Trophoblast cell (in vitro differentiated cells and primary cell): ENCODE results near the gene RAB35.

Experiments used
- DNase-seq, 2 donors: peaks; one replicate each; pipeline ENCODE4 v3.0.0-alpha.2; 2016
- H2AFZ ChIP-seq: 2 replicates; pipeline ENCODE4 v1.6.1; 2013; ENCODE audit warnings: low read length, moderate library complexity, mild to moderate bottlenecking; ENCODE audit not compliant: insufficient read depth, poor library complexity
- H2AK5ac ChIP-seq: 2 replicates; pipeline ENCODE4 v1.6.1; 2013; ENCODE audit warnings: mild to moderate bottlenecking, low read length
- H2BK120ac ChIP-seq: 2 replicates; pipeline ENCODE4 v1.6.1; 2013; ENCODE audit warnings: low read length, mild to moderate bottlenecking, moderate library complexity; ENCODE audit not compliant: insufficient read depth, poor library complexity
- H2BK12ac ChIP-seq: 2 replicates; pipeline ENCODE4 v1.6.1; 2013; ENCODE audit warnings: mild to moderate bottlenecking, low read length, moderate library complexity
- H2BK5ac ChIP-seq: 2 replicates; pipeline ENCODE4 v1.6.1; 2013; ENCODE audit warnings: low read length, low read depth, moderate library complexity, mild to moderate bottlenecking; ENCODE audit not compliant: poor library complexity
- H3K14ac ChIP-seq: 2 replicates; pipeline ENCODE4 v1.6.1; 2013; ENCODE audit warnings: mild to moderate bottlenecking, low read length
- H3K18ac ChIP-seq: 2 replicates; pipeline ENCODE4 v1.6.1; 2013; ENCODE audit warnings: mild to moderate bottlenecking, low read length
- H3K23ac ChIP-seq: 2 replicates; pipeline ENCODE4 v1.6.1; 2013; ENCODE audit warnings: low read length
- H3K27ac ChIP-seq: 2 replicates; pipeline ENCODE4 v1.5.1; 2013; ENCODE audit warnings: low read depth, mild to moderate bottlenecking, inconsistent platforms, low read length, moderate library complexity
- H3K27me3 ChIP-seq: 2 replicates; pipeline ENCODE4 v1.6.1; 2013; ENCODE audit warnings: inconsistent platforms, mild to moderate bottlenecking, low read length, moderate library complexity; ENCODE audit not compliant: insufficient read depth
- H3K36me3 ChIP-seq, 2 experiments: 1 replicate in 1 of 2; 2 replicates in 1 of 2; pipeline ENCODE4 v1.6.1; 2013; ENCODE audit warnings: low read length in 2 of 2, mild to moderate bottlenecking in 2 of 2, moderate library complexity in 1 of 2; ENCODE audit not compliant: insufficient read depth in 2 of 2, control insufficient read depth in 1 of 2
- H3K4ac ChIP-seq: 2 replicates; pipeline ENCODE4 v1.6.1; 2013; ENCODE audit warnings: low read depth, mild to moderate bottlenecking, low read length, moderate library complexity
- H3K4me1 ChIP-seq, 2 experiments: 1 replicate in 1 of 2; 2 replicates in 1 of 2; pipeline ENCODE4 v1.6.1; 2013; ENCODE audit warnings: low read length in 2 of 2, mild to moderate bottlenecking in 2 of 2, moderate library complexity in 1 of 2; ENCODE audit not compliant: insufficient read depth in 2 of 2, control insufficient read depth in 1 of 2
- H3K4me2 ChIP-seq: 2 replicates; pipeline ENCODE4 v1.6.1; 2013; ENCODE audit warnings: inconsistent platforms, mild to moderate bottlenecking, low read length, moderate library complexity
- H3K4me3 ChIP-seq: 2 replicates; pipeline ENCODE4 v1.5.1; 2013; ENCODE audit warnings: mild to moderate bottlenecking, low read depth, low read length, inconsistent platforms
- H3K79me1 ChIP-seq: one replicate; pipeline ENCODE4 v1.6.1; 2013; ENCODE audit warnings: low read length
- H3K79me2 ChIP-seq: 2 replicates; pipeline ENCODE4 v1.6.1; 2013; ENCODE audit warnings: low read length, mild to moderate bottlenecking; ENCODE audit not compliant: control insufficient read depth, insufficient read depth, poor library complexity
- H3K9ac ChIP-seq: 2 replicates; pipeline ENCODE4 v1.6.1; 2013; ENCODE audit warnings: mild to moderate bottlenecking, low read length
- H3K9me3 ChIP-seq: 2 replicates; pipeline ENCODE4 v1.6.1; 2013; ENCODE audit warnings: low read depth, mild to moderate bottlenecking, control low read depth, inconsistent platforms, low read length; ENCODE audit not compliant: insufficient read depth
- H4K12ac ChIP-seq: 2 replicates; pipeline ENCODE4 v1.6.1; 2013; ENCODE audit warnings: low read depth, mild to moderate bottlenecking, low read length, moderate library complexity
- H4K8ac ChIP-seq: 2 replicates; pipeline ENCODE4 v1.6.1; 2013; ENCODE audit warnings: low read depth, mild to moderate bottlenecking, low read length, moderate library complexity
- H4K91ac ChIP-seq: one replicate; pipeline ENCODE4 v1.6.1; 2013; ENCODE audit warnings: low read depth, mild to moderate bottlenecking, low read length, moderate library complexity
- WGBS: extraction: QIAGEN DNeasy Blood & Tissue Kit; methylation state at CpG from one replicate; pipeline ENCODE4 v1.1.7; 2013; ENCODE audit warnings: missing lambda C conversion rate; ENCODE audit not compliant: insufficient read length, insufficient coverage; ENCODE audit errors: extremely low coverage; 5-methylcytosine and 5-hydroxymethylcytosine counted together

RAB35 gene

GRCh38 chr12:120055231-120056000 is 61.1 kb downstream of the RAB35 start:
- Histone ChIP-seq H3K27me3 (no peaks in the 10 kb centered on the region), H2BK120ac (no peak overlapping the region), H3K9ac (no peak overlapping the region), H3K18ac (no peak overlapping the region), H3K4me3 (no peak overlapping the region), H3K4ac (no peak overlapping the region), H4K8ac (no peak overlapping the region), H3K27ac (no peak overlapping the region), H2AFZ (no peak overlapping the region), H3K14ac (no peak overlapping the region), H3K79me1 (no peaks in the 10 kb centered on the region), H3K4me2 (no peak overlapping the region), H3K9me3 (no peaks in the 10 kb centered on the region), H4K12ac (no peak overlapping the region), H2BK12ac (no peak overlapping the region), H3K4me1 (no peaks in the 10 kb centered on the region), H3K36me3 (no peaks in the 10 kb centered on the region), H3K23ac (no peak overlapping the region), H2AK5ac (no peak overlapping the region), H4K91ac (no peak overlapping the region), H2BK5ac (no peak overlapping the region), H3K79me2 (no peaks in the 10 kb centered on the region)
- no peak for DNase-seq
- no CpG with 5 or more reads among the region's 2 CpGs for WGBS

- H3K9ac ChIP-seq, result no peak overlapping the region
- H3K4ac ChIP-seq, result no peak overlapping the region
- no peak overlapping the region for H3K4me2 ChIP-seq
- no peaks in the 10 kb centered on the region for H3K27me3 ChIP-seq
- no peak overlapping the region for H3K4me3 ChIP-seq
- whole genome bisulfite sequencing, result no CpG with 5 or more reads among the region's 4 CpGs
- no peak for DNase-seq
- H3K14ac ChIP-seq, result no peak overlapping the region
- H2BK12ac ChIP-seq, result no peak overlapping the region
- no peaks in the 10 kb centered on the region for H3K4me1 ChIP-seq
- no peak overlapping the region for H3K27ac ChIP-seq
- H2BK120ac ChIP-seq, result no peak overlapping the region
- H4K8ac ChIP-seq, result no peak overlapping the region
- H2AFZ ChIP-seq, result no peak overlapping the region
- H3K36me3 ChIP-seq, result no peaks in the 10 kb centered on the region
- no peaks in the 10 kb centered on the region for H3K9me3 ChIP-seq
- H2AK5ac ChIP-seq, result no peak overlapping the region
- H3K79me1 ChIP-seq, result no peaks in the 10 kb centered on the region
- H3K79me2 ChIP-seq, result no peaks in the 10 kb centered on the region
- H4K91ac ChIP-seq, result no peak overlapping the region
- H3K18ac ChIP-seq, result no peak overlapping the region
- H2BK5ac ChIP-seq, result no peak overlapping the region
- H4K12ac ChIP-seq, result no peak overlapping the region
- no peak overlapping the region for H3K23ac ChIP-seq
Measured at GRCh38 chr12:120054293-120054692, 62.3 kb downstream of the RAB35 start.

- H3K18ac ChIP-seq, result no peak overlapping the region
- no peaks in the 10 kb centered on the region for H3K79me1 ChIP-seq
- H3K4me1 ChIP-seq, result no peaks in the 10 kb centered on the region
- no peak overlapping the region for H2BK120ac ChIP-seq
- H4K91ac ChIP-seq, result no peak overlapping the region
- H3K4ac ChIP-seq, result no peak overlapping the region
- no peaks in the 10 kb centered on the region for H3K27me3 ChIP-seq
- no peaks in the 10 kb centered on the region for H3K9me3 ChIP-seq
- H4K12ac ChIP-seq, result no peak overlapping the region
- no peak overlapping the region for H3K23ac ChIP-seq
- no peak overlapping the region for H2BK5ac ChIP-seq
- no peak overlapping the region for H4K8ac ChIP-seq
- no peaks in the 10 kb centered on the region for H3K79me2 ChIP-seq
- H3K14ac ChIP-seq, result no peak overlapping the region
- no peak overlapping the region for H2AK5ac ChIP-seq
- no peak overlapping the region for H3K4me3 ChIP-seq
- no peak overlapping the region for H2BK12ac ChIP-seq
- DNase-seq, result no peak
- no peak overlapping the region for H2AFZ ChIP-seq
- no peak overlapping the region for H3K4me2 ChIP-seq
- H3K9ac ChIP-seq, result no peak overlapping the region
- H3K36me3 ChIP-seq, result no peaks in the 10 kb centered on the region
- no CpG with 5 or more reads among the region's 3 CpGs for WGBS
- H3K27ac ChIP-seq, result no peak overlapping the region
Measured at GRCh38 chr12:120051535-120051934, 65.0 kb downstream of the RAB35 start.

- Histone ChIP-seq H3K4ac (no peak overlapping the region), H2AFZ (no peak overlapping the region), H2BK12ac (no peak overlapping the region), H2AK5ac (no peak overlapping the region), H3K4me2 (no peak overlapping the region), H2BK5ac (no peak overlapping the region), H3K9ac (no peak overlapping the region), H3K27ac (no peak overlapping the region), H4K8ac (no peak overlapping the region), H3K79me1 (no peaks in the 10 kb centered on the region), H3K79me2 (no peaks in the 10 kb centered on the region), H3K18ac (no peak overlapping the region), H3K9me3 (no peaks in the 10 kb centered on the region), H3K23ac (no peak overlapping the region), H3K14ac (no peak overlapping the region), H3K36me3 (no peaks in the 10 kb centered on the region), H4K12ac (no peak overlapping the region), H3K4me3 (no peak overlapping the region), H4K91ac (no peak overlapping the region), H3K27me3 (no peaks in the 10 kb centered on the region), H3K4me1 (no peaks in the 10 kb centered on the region), H2BK120ac (no peak overlapping the region)
- WGBS, result no CpG with 5 or more reads among the region's 6 CpGs
- no peak for DNase-seq
Measured at GRCh38 chr12:120049426-120049825, 67.1 kb downstream of the RAB35 start.
